ENCODE results near the gene ECSIT.
"Not testable (repeated sequence)": the region's sequence is repeated elsewhere in the genome, so short reads cannot be mapped to it uniquely, and the experiment has no call there.

ECSIT gene

DNA sequence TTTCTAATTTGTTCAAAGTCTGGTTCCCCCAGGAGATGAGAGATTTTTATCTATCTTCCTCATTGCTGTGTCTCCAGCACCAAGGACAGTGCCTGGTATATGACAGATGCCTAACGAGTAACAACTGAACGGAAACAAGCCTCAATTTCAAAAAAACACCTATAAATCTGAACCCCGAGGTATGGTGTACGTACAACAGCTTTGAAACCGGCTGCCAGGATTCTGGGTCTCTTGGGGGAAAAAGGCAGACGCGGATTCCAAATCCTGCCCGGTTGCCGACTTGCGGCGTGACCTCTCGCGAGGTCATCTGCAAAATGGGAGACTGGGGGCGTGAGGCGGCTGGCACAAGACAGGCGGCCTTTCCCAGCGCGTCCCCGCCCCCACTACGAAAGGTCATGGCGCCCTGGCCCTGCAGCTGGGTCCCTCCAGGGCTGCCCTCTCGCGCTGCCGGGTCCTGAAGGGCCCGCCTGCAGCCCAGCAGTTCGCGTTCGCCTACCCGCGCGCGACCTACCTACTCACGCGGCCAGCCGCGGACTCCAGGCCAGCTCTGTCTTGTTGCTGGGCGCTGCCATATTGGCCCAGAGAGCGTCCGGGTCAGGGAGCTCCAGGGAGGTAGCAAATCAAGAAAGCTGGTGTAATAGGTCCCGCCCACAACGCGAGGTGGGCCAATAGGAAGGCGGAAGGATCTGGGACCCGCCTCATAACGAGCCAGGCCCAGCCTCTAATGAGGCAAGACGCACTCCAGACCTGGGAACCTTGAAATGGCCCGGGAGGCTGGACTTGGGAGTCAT lies at the start of gene ECSIT:
TSS of gene ECSIT (minus strand) at position 584 of the 791 bp plus-strand sequence. CDS start 9,964 bp downstream, outside the sequence.
- peak; percentile 90 to 91 for DNase-seq

- no peak for DNase-seq
Observed at GRCh38 chr19:11577451-11578257, 48.7 kb upstream of the ECSIT start, which contains the start of gene ACP5. TSS of gene ACP5 (minus strand) at chr19:11577645. CDS start at chr19:11577317, 328 bp downstream.

DNA sequence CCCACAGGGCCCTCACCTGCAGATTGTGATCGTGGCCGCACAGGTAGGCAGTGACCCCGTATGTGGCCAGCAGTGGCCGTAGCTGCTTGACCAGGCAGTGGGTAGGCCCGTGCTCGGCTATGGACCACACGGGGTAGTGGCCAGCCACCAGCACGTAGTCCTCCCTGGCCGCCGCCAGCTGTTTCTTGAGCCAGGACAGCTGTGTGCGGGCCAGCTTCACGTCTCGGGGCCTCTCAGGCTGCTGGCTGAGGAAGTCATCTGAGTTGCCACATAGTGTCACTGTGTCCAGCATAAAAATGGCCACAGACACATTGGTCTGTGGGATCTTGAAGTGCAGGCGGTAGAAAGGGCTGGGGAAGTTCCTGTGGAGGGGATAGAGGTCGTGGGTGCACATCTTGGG lies 47.3 kb upstream of the ECSIT start:
- no peak for DNase-seq

- no peak for DNase-seq
Observed at GRCh38 chr19:11574689-11575088, 45.8 kb upstream of the ECSIT start.

- not testable (repeated sequence) for DNase-seq
Observed at GRCh38 chr19:11573763-11574162, 44.8 kb upstream of the ECSIT start.

DNA sequence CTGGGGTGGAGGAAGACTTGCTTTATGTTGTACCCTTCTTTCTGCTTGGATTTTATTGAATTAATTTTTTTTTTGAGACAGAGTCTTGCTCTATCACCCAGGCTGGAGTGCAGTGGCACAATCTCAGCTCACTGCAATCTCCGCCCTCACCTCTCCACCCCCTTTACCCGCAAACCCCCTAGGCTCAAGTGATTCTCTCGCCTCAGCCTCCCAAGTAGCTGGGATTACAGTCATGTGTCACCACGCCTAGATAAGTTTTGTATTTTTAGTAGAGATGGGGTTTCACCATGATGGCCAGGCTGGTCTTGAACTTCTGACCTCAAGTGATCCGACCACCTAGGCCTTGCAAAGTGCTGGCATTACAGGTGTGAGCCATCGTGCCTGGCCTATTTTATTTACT lies 44.4 kb upstream of the ECSIT start:
- not testable (repeated sequence) for DNase-seq

GRCh38 chr19:11570039-11570462 lies 41.1 kb upstream of the ECSIT start:
- no peak for DNase-seq

DNA sequence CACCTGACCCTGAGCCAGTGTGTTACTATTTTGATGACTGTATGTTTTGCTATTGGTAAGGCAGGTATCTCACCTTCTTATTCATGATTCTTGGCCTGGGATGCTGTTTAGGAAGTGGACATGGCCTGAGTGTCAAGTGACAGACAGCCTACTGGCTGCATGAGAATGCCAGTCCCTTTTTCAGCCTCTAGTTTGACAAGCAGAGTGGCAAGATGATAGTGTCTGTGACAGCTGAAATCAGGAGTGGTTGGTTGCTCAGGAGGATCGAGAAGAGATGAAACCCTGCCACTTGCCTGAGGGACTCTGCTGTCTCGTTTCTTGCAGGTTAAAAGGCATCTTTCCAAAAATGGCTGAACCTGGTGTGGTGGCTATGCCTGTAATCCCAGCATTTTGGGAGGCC lies 37.2 kb upstream of the ECSIT start:
- no peak for DNase-seq

DNA sequence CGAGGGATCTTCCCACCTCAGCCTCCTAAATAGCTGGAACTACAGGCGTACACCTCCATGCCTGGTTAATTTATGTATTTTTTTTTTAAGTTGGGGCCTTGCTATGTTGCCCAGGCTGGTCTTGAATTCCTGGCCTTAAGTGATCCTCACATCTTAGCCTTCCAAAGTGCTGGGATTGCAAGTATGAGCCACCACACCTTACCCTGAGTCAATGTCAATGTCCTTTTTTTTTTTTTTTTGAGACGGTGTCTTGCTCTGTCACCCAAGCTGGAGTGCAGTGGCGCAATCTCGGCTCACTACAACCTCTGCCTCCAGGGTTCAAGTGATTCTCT lies 36.7 kb upstream of the ECSIT start:
- DNase-seq = not testable (repeated sequence)

DNA sequence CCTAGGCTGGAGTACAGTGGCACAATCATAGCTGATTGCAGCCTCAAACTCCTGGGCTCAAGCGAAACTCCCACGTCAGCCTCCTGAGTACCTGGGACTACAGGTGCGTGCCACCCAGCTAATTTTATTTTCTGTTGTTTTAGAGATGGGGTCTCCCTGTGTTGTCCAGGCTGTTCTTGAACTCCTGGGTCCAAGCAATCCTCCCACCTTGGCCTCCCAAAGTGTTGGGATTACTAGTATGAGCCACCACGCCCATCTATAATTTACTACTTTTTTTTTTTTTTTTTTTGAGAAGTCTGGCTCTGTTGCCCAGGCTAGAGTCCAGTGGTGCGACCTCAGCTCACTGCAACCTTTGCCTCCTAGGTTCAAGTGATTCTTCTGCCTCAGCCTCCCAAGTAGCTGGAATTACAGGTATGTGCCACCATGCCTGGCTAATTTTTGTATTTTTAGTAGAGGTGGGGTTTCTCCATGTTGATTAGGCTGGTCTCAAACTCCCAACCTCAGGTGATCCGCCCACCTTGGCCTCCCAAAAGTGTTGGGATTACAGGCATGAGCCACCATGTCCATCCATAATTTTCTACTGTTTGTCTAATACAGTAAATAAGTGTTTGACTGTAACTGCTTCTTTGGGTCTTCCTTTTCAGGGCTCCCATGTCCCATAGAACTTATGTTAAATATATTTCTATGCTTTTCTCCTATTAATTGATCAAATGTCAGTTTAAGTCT lies 35.3 kb upstream of the ECSIT start:
- DNase-seq = not testable (repeated sequence)

DNA sequence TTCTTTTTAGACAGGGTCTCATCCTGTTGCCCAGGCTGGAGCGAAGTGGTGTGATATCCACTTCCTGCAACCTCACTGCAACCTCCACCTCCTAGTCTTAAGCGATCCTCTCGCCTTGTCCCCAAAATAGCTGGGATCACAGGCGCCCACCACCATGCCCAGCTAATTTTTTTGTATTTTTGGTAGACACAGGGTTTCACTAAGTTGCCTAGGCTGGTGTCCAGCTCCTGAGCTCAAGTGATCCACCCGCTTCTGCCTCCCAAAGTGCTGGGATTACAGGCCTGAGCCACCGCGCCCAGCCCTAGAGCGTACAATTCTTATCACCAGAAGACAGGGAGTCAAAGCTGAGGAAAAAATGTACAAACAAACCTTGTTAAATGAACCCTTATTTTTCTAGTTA lies 34.6 kb upstream of the ECSIT start:
- no peak for DNase-seq

DNA sequence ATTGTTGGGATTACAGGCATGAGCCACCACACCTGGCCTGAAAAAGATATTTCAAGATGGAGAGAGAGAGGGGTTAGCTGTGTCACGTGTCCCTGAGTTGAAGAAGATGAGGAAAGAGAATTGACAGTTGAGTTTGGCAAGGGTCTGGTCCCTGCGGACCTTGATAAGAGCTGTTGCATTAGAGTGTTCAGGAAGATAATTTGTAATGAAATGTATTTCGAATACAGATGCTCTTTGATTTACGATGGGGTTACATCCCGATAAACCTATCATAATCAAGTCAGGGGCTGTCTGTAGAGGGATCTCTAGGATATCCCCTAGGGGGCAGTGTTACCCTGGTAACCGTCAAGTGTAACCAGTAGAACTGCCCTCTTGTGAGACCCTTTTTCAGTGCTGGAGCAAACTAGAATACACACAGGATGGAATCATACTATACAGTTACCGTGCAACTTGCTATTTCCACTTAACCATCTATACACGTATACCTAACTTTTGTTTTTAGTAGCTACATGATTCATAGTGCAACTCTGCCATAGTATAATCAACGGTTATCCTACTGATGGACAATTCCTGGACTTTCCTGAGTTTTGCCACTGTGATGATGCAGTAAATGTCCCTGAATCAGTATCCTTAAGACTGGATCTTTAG lies 31.6 kb upstream of the ECSIT start:
- DNase-seq = peak; percentile 58 to 67

DNA sequence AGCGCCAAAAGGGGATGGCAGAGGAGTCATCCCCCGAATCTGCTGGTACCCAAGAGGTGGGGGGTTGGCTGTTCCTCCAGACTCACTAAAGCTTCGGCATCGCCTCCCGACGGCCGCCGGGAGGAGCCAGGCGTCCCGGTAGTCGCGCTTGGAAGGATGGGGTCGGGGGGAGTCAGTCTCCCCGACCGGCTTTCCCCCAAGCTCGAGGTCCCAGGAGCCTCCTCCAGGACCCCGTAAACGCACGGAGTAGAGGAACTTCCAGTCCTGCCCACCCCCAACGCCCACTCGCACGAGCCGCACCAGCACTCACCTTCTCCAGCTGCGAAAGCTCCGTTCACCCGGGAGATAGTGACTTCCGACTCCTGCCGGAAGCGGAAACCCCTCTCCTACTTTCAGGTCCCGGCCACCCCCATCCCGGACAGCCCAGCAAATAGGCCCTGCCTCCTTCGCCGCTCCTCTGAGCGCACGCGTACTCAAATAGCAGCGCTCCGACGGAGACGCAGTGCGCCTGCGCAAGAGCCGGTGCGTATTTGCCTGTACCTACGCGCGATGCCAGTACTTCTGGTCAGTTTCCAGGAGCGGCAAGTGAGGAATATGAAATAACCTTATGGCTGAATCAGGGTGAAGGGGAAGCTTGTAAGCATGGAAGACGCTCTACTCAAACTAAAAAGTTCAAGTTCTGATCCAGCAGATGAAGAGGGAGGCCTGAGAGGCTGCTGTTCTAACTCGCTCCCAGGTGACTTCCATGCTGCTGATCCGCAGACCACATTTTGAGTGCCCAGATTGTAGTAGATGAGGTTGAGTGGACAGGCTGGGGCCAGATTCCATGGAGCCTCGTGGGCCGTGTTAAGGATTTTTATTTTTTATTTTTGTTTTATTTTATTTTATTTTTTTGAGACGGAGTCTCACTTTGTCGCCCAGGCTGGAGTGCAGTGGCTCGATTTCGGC lies 30.2 kb upstream of the ECSIT start, which contains the start of gene ELOF1:
TSS of gene ELOF1 (minus strand) at position 350 of the 948 bp plus-strand sequence. CDS start 4,883 bp downstream, outside the sequence.
- peak; percentile 96 to 98 for DNase-seq

GRCh38 chr19:11556634-11557420 lies 27.9 kb upstream of the ECSIT start:
- no peak for DNase-seq

GRCh38 chr19:11555246-11555645 lies 26.3 kb upstream of the ECSIT start:
- no peak for DNase-seq

- no peak for DNase-seq
Observed at GRCh38 chr19:11554160-11554559, 25.2 kb upstream of the ECSIT start.

GRCh38 chr19:11552666-11553372 lies 23.9 kb upstream of the ECSIT start:
- no peak for DNase-seq

DNA sequence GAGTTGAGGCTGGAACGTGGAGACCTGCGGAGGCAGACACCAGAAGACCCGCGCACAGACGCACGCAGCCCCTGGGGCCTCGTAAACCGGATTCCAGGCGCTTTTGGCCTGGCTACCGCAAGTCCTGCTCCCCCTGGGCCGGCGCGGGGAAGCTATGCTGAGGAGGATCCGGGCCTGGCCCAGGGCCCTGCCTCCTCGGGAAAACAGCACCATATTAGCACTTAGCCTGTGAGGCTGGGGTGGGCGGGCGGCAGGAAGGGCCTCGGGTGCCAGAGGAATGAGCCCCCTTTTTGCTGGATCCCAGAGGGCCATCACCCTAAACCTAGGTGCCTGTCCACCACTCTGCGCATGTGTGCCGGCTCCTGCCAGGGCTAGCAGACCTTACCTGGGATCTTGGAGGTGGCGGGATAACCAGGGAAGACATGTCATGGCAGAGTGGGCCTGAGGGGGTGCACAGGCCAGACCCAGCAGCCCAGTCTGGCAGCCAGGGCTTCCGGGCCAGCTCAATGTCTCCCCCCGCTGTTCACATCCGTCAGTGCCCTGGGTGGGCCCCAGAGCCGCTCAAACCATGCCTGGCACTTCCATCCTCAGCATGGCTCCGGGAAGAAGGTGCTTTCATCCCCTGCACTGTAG lies 22.8 kb upstream of the ECSIT start:
- DNase-seq = no peak

DNA sequence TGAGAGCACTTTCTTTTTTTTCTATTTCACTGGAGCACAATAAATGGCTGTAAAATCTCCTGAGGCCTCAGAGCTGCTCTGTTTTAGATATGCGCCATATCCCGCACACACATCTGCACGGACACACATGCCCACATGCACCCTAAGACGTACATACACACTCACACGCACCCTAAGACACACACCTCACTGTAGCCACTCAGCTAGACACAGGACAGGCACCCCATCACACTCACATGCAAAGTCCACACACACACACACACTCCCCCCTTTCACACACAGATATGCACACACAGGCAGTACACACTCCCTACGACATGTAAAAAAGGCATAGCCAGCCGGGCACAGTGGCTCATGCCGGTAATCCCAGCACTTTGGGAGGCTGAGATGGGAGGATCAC lies 21.3 kb upstream of the ECSIT start:
- DNase-seq = no peak
